SU-DHL-6 (cell line): Measurements from ENCODE around the gene LCMT1.

Experiments used
- CTCF ChIP-seq: fragments of 200-600 bp; sonication (generic); IDR thresholded peaks from one replicate; pipeline ENCODE4 v1.5.1; 2017; ENCODE audit warnings: antibody characterized with exemption, mild to moderate bottlenecking, low read length, moderate library complexity; ENCODE audit not compliant: insufficient read depth, poor library complexity, severe bottlenecking
- EZH2phosphoT487 ChIP-seq: fragments of 200-600 bp; sonication (generic), shearing (Covaris generic); conservative IDR thresholded peaks from 2 replicates; pipeline ENCODE4 v1.6.1; 2018; ENCODE audit warnings: mild to moderate bottlenecking, antibody characterized with exemption, low read length, moderate library complexity, mixed read lengths

DNA sequence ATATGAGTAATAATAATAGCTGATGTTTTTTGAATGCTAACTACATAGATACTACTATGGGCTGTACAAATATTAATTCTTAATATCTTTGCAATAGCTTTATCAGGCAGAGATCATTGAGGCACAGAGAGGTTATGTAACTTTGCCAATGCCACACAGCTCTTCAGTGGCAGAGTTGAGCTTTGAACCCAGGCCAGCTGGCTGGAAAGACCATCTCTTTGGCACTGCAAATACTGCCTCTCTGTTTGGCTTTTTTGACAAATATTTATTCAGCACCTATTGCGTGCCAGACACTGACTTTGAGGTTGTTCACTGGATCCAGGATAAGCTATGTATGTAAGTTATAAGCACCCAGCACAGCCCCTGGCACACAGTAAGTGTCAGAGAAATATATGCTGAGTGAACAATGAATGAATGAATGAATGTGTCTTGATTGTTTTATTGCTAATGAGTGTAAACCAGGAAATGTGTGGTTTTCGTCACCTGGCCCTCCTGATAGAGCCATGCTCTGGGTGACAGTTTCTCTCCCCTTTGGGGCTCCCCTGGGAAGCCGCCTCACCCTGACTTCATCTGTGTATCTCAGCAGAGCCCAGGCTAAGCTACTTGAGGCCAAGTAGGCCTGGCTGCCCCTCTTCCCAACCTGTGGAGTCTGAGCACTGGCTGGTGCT lies 107.7 kb downstream of the LCMT1 start:
- no peak for TF ChIP-seq CTCF
- no peak for TF ChIP-seq EZH2phosphoT487
